GM10248 (cell line): ENCODE results near the gene IL1RAPL1.

Experiments
- CTCF ChIA-PET: fragments of 300-600 bp; sonication (Branson Sonifier 250); formaldehyde crosslinking; extraction: SDS; loops from one replicate; lab custom pipeline; 2021; ENCODE audit warnings: antibody characterized with exemption; lab: Yijun Ruan, JAX
- POLR2A ChIA-PET: fragments of 350-650 bp; sonication (Branson Sonifier 250); formaldehyde crosslinking; extraction: SDS; loops from one replicate; lab custom pipeline; 2020; ENCODE audit warnings: antibody characterized with exemption; lab: Yijun Ruan, JAX
- DNase-seq: peaks from one replicate; pipeline ENCODE4 v3.0.0; 2012; ENCODE audit errors: extremely low spot score
- TF ChIP-seq, protein P1 (sequence below): IDR thresholded peaks from 2 replicates; pipeline ENCODE4 v1.5.1; 2012; ENCODE audit warnings: mild to moderate bottlenecking, low read depth; ENCODE audit errors: extremely low read depth, missing control alignments, control extremely low read depth

The IL1RAPL1 gene

DNA sequence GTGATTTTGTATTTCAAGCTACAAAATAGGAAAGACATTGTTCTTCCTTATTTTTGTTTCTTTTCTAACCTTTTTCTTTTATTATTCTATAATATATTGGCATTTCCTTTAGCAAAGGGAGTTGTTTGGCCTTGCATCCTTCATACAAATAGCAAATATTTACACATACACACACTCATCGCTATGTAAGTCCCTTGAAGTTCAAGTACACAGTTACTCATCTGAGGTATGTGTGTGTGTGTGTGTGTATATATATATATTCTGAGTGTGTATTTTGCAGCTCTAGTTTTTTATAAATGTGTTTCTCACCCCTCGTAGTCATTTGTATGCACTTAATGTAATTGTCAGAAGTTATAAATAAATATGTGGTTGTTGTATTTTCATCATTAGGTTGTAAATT is 903.4 kb downstream of the IL1RAPL1 start:
- ChIA-PET CTCF (interaction anchor here (6.1 kb wide), 1 partner anchor 12 kb away, joined by 31 read pairs; no protein-coding TSS in a partner anchor), POLR2A (no interaction called here)
- no peak for DNase-seq
- TF ChIP-seq, protein P1, sequence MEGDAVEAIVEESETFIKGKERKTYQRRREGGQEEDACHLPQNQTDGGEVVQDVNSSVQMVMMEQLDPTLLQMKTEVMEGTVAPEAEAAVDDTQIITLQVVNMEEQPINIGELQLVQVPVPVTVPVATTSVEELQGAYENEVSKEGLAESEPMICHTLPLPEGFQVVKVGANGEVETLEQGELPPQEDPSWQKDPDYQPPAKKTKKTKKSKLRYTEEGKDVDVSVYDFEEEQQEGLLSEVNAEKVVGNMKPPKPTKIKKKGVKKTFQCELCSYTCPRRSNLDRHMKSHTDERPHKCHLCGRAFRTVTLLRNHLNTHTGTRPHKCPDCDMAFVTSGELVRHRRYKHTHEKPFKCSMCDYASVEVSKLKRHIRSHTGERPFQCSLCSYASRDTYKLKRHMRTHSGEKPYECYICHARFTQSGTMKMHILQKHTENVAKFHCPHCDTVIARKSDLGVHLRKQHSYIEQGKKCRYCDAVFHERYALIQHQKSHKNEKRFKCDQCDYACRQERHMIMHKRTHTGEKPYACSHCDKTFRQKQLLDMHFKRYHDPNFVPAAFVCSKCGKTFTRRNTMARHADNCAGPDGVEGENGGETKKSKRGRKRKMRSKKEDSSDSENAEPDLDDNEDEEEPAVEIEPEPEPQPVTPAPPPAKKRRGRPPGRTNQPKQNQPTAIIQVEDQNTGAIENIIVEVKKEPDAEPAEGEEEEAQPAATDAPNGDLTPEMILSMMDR = no peak

GRCh38 chrX:29491659-29492058 is 904.4 kb downstream of the IL1RAPL1 start:
- POLR2A ChIA-PET = no interaction called here
- TF ChIP-seq, protein P1 = no peak
- CTCF ChIA-PET = interaction anchor here (6.1 kb wide), 1 partner anchor 13 kb away, joined by 31 read pairs; no protein-coding TSS in a partner anchor
- no peak for DNase-seq

GRCh38 chrX:29496636-29497180 is 909.5 kb downstream of the IL1RAPL1 start:
- no peak for DNase-seq
- TF ChIP-seq, protein P1 = no peak
- CTCF ChIA-PET = interaction anchor here (1.3 kb wide), 2 partner anchors 12 to 18 kb away, joined by 3 to 5 read pairs; no protein-coding TSS in a partner anchor
- POLR2A ChIA-PET = no interaction called here

DNA sequence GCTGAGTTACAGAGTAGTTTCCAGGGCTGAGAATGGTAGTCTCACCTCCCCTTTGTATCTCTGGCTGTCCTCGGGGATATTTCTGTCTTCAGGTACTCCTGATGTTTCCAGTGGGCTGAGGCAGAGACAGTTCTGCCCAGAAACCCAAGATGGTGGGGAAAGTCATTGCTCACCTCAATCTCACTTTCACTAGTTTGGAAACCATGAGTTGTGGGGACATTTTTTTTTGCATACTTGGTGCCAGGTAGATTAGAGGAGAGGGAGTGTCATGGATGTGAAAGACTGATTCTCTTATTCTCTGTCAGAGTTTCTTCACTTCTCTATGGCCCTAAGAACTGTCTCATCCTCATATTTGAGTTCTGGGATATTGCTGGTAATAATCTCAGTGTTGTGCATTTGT is 919.5 kb downstream of the IL1RAPL1 start:
- TF ChIP-seq, protein P1 = no peak
- CTCF ChIA-PET = no interaction called here
- POLR2A ChIA-PET = no interaction called here
- DNase-seq = no peak

GRCh38 chrX:29518100-29518499 is 930.9 kb downstream of the IL1RAPL1 start:
- TF ChIP-seq, protein P1 = no peak
- CTCF ChIA-PET = no interaction called here
- POLR2A ChIA-PET = no interaction called here
- no peak for DNase-seq

- CTCF ChIA-PET = no interaction called here
- POLR2A ChIA-PET = no interaction called here
- peak; percentile 9 for DNase-seq
- TF ChIP-seq, protein P1 = no peak
These were observed 941.0 kb downstream of the IL1RAPL1 start for GRCh38 chrX:29528281-29528680.
